BLaER1 (cell line): ENCODE results near the gene KRTAP10-7.

Experiments used
- H3K27ac ChIP-seq: shearing (Covaris generic); formaldehyde crosslinking; 2 replicates; pipeline ENCODE4 v1.8.1; 2022
- H3K27me3 ChIP-seq: shearing (Covaris generic); formaldehyde crosslinking; 2 replicates; pipeline ENCODE4 v1.8.1; 2022
- H3K36me3 ChIP-seq: shearing (Covaris generic); formaldehyde crosslinking; 2 replicates; pipeline ENCODE4 v1.8.1; 2022
- H3K4me1 ChIP-seq: shearing (Covaris generic); formaldehyde crosslinking; 2 replicates; pipeline ENCODE4 v1.8.1; 2022
- H3K4me2 ChIP-seq: shearing (Covaris generic); formaldehyde crosslinking; 2 replicates; pipeline ENCODE4 v1.8.1; 2022
- H3K4me3 ChIP-seq: shearing (Covaris generic); formaldehyde crosslinking; 2 replicates; pipeline ENCODE4 v1.8.1; 2022
- H3K9ac ChIP-seq: shearing (Covaris generic); formaldehyde crosslinking; 2 replicates; pipeline ENCODE4 v1.8.1; 2022
- H3K9me3 ChIP-seq: shearing (Covaris generic); formaldehyde crosslinking; 2 replicates; pipeline ENCODE4 v1.8.1; 2022
- H4K20me1 ChIP-seq: shearing (Covaris generic); formaldehyde crosslinking; 2 replicates; pipeline ENCODE4 v1.8.1; 2022
- Cebpa-rat ChIP-seq: shearing (Covaris generic); IDR thresholded peaks from 2 replicates; pipeline ENCODE4 v1.8.1; 2022

The KRTAP10-7 gene

DNA sequence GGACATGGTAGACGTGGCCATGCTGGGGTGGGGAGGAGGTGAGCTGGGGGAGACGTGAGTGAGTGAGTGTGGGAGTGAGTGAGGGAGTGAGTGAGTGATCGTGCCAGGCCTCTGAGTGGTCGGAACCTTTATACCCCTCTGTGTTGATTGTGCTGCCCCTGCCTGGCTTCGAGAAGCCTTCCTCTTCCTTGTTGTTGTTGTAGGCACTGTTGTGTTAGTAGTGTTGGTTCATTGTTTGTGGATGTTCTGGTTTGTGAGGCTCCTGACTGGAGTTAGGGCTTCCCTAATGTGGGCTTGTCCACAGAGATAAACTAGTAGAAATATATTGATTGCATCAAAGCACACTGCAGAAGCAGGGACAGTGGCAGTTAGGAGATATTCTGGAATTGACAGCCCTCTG, 41.7 kb upstream of the KRTAP10-7 start, which contains the start of gene KRTAP10-3:
KRTAP10-3 (minus strand) TSS at position 101 of the 400 bp plus-strand sequence; CDS start at position 21, 80 bp downstream.
- Histone ChIP-seq H3K36me3 (no peaks in the 10 kb centered on the region), H3K4me1 (peaks cover 42% of the 10 kb centered on the region), H3K4me3 (no peak within 1 kb of the TSS), H3K27ac (0 out of 2 replicates have a peak within 1 kb of the TSS, but pooled peaks have one; percentile 6), H4K20me1 (no peaks in the 10 kb centered on the region), H3K9me3 (peaks cover 17% of the 10 kb centered on the region), H3K4me2 (no peak within 1 kb of the TSS; the same call in 1 of the 2 replicates), H3K27me3 (no peaks in the 10 kb centered on the region), H3K9ac (no peak within 1 kb of the TSS)
- TF ChIP-seq Cebpa-rat: no peak

DNA sequence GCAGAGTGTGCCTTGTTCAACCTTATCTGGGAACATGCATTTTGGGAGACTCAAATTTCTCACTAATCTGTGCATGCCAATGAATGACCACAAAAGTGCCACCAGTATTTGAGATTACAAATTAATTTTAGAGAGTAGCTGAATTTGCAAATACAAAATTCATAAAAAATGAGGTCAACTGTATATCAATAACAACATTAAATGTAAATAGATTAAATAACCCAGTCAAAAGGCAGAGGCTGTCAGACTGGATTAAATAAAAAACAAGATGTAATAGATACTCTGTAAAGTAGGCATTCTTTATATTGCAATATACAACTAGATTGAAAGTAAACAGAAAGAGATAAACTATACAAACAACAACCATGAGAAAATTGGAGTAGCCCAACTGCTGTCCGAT, 36.3 kb upstream of the KRTAP10-7 start:
- H3K4me2 ChIP-seq: no peak overlapping the region
- no peak overlapping the region for H3K9ac ChIP-seq
- H3K4me1 ChIP-seq: peaks cover 5% of the 10 kb centered on the region
- H3K36me3 ChIP-seq: no peaks in the 10 kb centered on the region
- H3K9me3 ChIP-seq: peaks cover 18% of the 10 kb centered on the region
- H4K20me1 ChIP-seq: no peaks in the 10 kb centered on the region
- no peak overlapping the region for H3K4me3 ChIP-seq
- no peak for TF ChIP-seq Cebpa-rat
- H3K27me3 ChIP-seq: no peaks in the 10 kb centered on the region
- H3K27ac ChIP-seq: no peak overlapping the region

GRCh38 chr21:44564886-44565598, 35.4 kb upstream of the KRTAP10-7 start:
- no peaks in the 10 kb centered on the region for H3K27me3 ChIP-seq
- H3K4me1 ChIP-seq: peaks cover 5% of the 10 kb centered on the region
- H4K20me1 ChIP-seq: no peaks in the 10 kb centered on the region
- no peak overlapping the region for H3K9ac ChIP-seq
- no peak overlapping the region for H3K4me2 ChIP-seq
- H3K4me3 ChIP-seq: no peak overlapping the region
- H3K27ac ChIP-seq: no peak overlapping the region
- H3K9me3 ChIP-seq: peaks cover 9% of the 10 kb centered on the region
- H3K36me3 ChIP-seq: no peaks in the 10 kb centered on the region
- no peak for TF ChIP-seq Cebpa-rat

DNA sequence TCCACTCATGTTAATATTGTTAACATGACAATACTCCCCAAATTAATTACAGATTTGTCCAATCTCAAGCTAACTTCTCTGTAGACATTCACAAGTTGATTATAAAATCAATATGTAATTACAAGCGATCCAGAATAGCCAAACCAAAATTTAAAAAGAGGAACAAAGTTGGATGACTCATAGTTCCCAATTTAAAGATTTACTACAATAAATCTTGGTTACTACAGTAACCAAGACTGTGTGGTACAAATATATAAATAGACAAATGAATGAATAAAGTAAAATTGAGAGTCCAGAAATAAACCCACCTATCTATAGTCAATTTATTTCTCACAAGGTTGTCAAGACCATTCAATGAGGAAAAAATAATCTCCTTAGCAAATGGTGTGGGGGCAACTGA, 34.0 kb upstream of the KRTAP10-7 start:
- Histone ChIP-seq H3K4me1 (peaks cover 5% of the 10 kb centered on the region), H3K27me3 (no peaks in the 10 kb centered on the region), H3K4me3 (no peak overlapping the region), H3K4me2 (no peak overlapping the region), H3K36me3 (no peaks in the 10 kb centered on the region), H4K20me1 (no peaks in the 10 kb centered on the region), H3K9ac (no peak overlapping the region), H3K27ac (no peak overlapping the region), H3K9me3 (peaks cover 13% of the 10 kb centered on the region)
- no peak for TF ChIP-seq Cebpa-rat

- Histone ChIP-seq H3K36me3 (no peaks in the 10 kb centered on the region), H3K27ac (no peak overlapping the region), H3K27me3 (no peaks in the 10 kb centered on the region), H4K20me1 (no peaks in the 10 kb centered on the region), H3K4me1 (peaks cover 5% of the 10 kb centered on the region), H3K9me3 (peaks cover 19% of the 10 kb centered on the region), H3K4me2 (no peak overlapping the region), H3K9ac (no peak overlapping the region), H3K4me3 (no peak overlapping the region)
- TF ChIP-seq Cebpa-rat: no peak
These were observed 32.8 kb upstream of the KRTAP10-7 start for GRCh38 chr21:44567481-44568171.

- Histone ChIP-seq H4K20me1 (no peaks in the 10 kb centered on the region), H3K4me2 (no peak overlapping the region)
These were observed 32.1 kb upstream of the KRTAP10-7 start for GRCh38 chr21:44568261-44568660.

GRCh38 chr21:44568667-44569556, 31.5 kb upstream of the KRTAP10-7 start:
- Histone ChIP-seq H4K20me1 (no peaks in the 10 kb centered on the region), H3K36me3 (no peaks in the 10 kb centered on the region), H3K27ac (no peak overlapping the region), H3K4me1 (peaks cover 5% of the 10 kb centered on the region), H3K4me2 (no peak overlapping the region), H3K4me3 (no peak overlapping the region), H3K9ac (no peak overlapping the region), H3K9me3 (peaks cover 18% of the 10 kb centered on the region), H3K27me3 (no peaks in the 10 kb centered on the region)
- TF ChIP-seq Cebpa-rat: no peak

More at GRCh38 chr21:44568261-44568660, 32.1 kb upstream of the KRTAP10-7 start:
- Histone ChIP-seq H3K4me3 (no peak overlapping the region), H3K36me3 (no peaks in the 10 kb centered on the region), H3K9ac (no peak overlapping the region), H3K27ac (no peak overlapping the region), H3K9me3 (peaks cover 19% of the 10 kb centered on the region), H3K4me1 (peaks cover 5% of the 10 kb centered on the region), H3K27me3 (no peaks in the 10 kb centered on the region)
- TF ChIP-seq Cebpa-rat: no peak

- no peak overlapping the region for H3K4me2 ChIP-seq
- H3K36me3 ChIP-seq: no peaks in the 10 kb centered on the region
- no peak overlapping the region for H3K9ac ChIP-seq
- peaks cover 16% of the 10 kb centered on the region for H3K9me3 ChIP-seq
- H3K27ac ChIP-seq: no peak overlapping the region
- no peak for TF ChIP-seq Cebpa-rat
- no peaks in the 10 kb centered on the region for H4K20me1 ChIP-seq
- H3K4me1 ChIP-seq: peaks cover 5% of the 10 kb centered on the region
- H3K27me3 ChIP-seq: no peaks in the 10 kb centered on the region
- H3K4me3 ChIP-seq: no peak overlapping the region
These were observed 30.4 kb upstream of the KRTAP10-7 start for GRCh38 chr21:44569861-44570517.

GRCh38 chr21:44571296-44571695, 29.1 kb upstream of the KRTAP10-7 start:
- Histone ChIP-seq H3K9ac (no peak overlapping the region), H3K36me3 (no peaks in the 10 kb centered on the region), H3K4me1 (peaks cover 5% of the 10 kb centered on the region), H3K27me3 (no peaks in the 10 kb centered on the region), H4K20me1 (no peaks in the 10 kb centered on the region), H3K27ac (no peak overlapping the region), H3K4me3 (no peak overlapping the region), H3K9me3 (peaks cover 17% of the 10 kb centered on the region), H3K4me2 (no peak overlapping the region)
- no peak for TF ChIP-seq Cebpa-rat
